ENCODE data around the gene UTP11.

Gene UTP11

GRCh38 chr1:38073534-38074301, 61.2 kb downstream of the UTP11 start:
- Histone ChIP-seq H3K9me3 (ENCODE audit: severe bottlenecking) (no peaks in the 10 kb centered on the region), H3K27me3 (ENCODE audit: insufficient read depth, low read depth, severe bottlenecking) (no peaks in the 10 kb centered on the region), H3K27ac (no peak overlapping the region), H3K4me3 (ENCODE audit: low read depth, low read length) (no peak overlapping the region), H3K36me3 (no peaks in the 10 kb centered on the region)
- no peak for TF ChIP-seq CTCF (IDR thresholded peaks at IDR 0.05; ENCODE audit: low read depth, low read length)
- DNase-seq, result no peak

GRCh38 chr1:38074302-38074677, 61.8 kb downstream of the UTP11 start:
- no peak for DNase-seq
- Histone ChIP-seq H3K27ac (no peak overlapping the region), H3K9me3 (ENCODE audit: severe bottlenecking) (no peaks in the 10 kb centered on the region), H3K4me3 (ENCODE audit: low read depth, low read length) (no peak overlapping the region), H3K36me3 (no peaks in the 10 kb centered on the region), H3K27me3 (ENCODE audit: insufficient read depth, low read depth, severe bottlenecking) (no peaks in the 10 kb centered on the region)
- no peak for TF ChIP-seq CTCF (IDR thresholded peaks at IDR 0.05; ENCODE audit: low read depth, low read length)
